GM18505 (cell line): ENCODE measurements around the gene FRMD4A.
"Not testable (repeated sequence)": the region's sequence is repeated elsewhere in the genome, so short reads cannot be mapped to it uniquely, and the experiment has no call there.

Source experiments
- ATAC-seq: cut with Tn5 transposase; IDR thresholded peaks from one replicate; pipeline ENCODE4 v1.9.1; 2021; ENCODE audit not compliant: unreplicated experiment
- POLR2A ChIP-seq: IDR thresholded peaks from 4 replicates; pipeline ENCODE4 v1.6.1; 2011; ENCODE audit warnings: borderline replicate concordance; ENCODE audit not compliant: insufficient read depth, insufficient read length; ENCODE audit errors: extremely low read depth

The FRMD4A gene

DNA sequence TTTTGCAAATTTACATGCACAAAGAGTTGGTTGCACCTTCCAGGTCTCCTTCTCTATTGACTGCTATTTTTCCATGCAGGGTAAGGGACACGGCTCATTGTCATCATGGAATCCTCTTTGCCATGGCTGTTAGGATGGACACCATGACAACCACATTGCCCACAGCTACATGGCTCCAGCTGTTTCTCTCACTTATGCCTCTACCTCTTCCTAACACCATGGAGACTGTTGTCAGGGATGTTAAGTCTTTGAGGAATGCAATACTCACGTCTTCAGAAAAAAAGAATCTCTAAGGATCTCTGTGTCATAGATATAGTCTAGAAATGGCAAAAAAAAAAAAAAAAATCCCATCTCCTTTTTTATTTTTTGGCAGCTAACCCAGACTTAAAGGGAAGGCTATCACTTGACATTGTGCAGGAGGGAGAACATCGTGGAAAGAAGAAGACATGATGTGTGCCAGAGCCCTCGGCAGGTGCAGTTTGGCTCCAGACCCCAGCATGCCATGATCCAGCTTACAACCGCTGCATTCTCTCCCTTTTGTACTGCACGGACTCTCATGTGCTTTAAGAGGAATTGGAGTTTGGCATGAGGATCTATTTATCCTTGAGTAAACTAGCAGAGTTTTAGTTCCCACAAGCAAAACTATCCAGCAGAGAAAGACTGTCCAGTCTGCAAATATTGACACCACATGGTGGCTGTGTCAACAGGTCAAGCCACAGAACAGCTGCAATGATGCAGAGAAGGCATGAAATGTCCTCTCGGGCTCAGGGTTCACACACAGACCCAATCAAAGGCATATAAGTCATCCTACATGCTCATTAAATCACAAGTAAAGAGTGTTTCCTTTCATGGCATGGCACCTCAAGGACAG, 70.8 kb downstream of the FRMD4A start:
- no peak for ATAC-seq

DNA sequence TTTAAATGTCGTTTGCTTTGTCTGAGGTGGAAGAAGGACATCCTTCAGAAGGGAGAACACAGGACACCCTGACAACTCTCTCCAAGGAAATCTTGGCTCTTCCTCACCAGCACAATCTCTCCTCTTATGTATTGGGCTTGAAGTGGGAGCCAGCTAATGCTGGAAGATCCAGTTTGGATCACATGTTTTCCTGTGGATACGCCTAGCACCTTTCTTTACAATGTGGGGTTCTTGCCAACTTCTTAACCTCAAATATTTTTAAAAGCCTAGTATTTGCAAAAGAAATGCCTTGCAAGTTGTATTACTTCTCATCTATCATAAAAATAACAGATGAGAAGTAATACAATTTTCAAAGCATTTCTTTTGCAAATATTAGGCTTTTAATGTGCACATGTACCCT, 76.4 kb downstream of the FRMD4A start:
- no peak for ATAC-seq

More for the DNA sequence above, 70.8 kb downstream of the FRMD4A start:
- TF ChIP-seq POLR2A: no peak

DNA sequence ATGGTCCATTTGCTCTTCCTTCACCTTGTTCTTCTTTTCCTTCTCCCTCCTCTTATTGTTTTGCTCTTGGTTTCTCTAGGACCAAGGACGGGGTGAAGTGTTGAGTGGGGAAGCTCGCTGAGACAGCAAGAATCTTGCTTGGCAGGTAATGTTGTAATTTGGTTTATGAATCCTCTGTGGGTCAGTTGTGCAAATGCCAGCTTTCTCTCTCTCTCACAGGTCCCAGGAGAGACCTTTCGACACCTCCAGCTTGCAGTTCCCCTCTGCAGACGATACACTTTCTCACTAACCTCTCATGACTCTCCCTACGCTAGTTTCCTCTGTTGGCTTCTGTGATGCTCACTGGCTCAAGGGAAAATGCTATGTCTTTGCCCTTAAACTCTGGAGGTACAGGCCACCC, 77.0 kb downstream of the FRMD4A start:
- ATAC-seq: no peak
- no peak for TF ChIP-seq POLR2A

More for the DNA sequence above, 76.4 kb downstream of the FRMD4A start:
- no peak for TF ChIP-seq POLR2A

DNA sequence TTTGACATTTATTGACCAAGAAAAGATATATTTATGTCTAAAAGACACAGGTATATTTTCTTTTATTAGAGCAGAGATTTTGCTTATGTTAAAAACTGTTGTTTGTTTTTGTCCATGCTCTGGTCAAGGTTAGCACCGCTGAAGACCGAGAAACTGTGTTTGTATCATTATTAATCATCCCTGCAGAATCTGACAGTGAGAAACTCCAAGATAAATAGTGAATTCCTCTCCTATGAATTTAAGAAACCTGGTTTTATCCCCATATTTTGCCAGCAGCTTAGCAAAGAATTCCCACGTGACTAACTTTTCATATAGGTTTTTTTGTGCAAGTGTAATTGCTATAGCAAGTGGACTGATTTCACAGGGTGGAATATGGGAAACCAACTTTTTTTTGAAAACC, 77.6 kb downstream of the FRMD4A start:
- TF ChIP-seq POLR2A: no peak
- no peak for ATAC-seq

DNA sequence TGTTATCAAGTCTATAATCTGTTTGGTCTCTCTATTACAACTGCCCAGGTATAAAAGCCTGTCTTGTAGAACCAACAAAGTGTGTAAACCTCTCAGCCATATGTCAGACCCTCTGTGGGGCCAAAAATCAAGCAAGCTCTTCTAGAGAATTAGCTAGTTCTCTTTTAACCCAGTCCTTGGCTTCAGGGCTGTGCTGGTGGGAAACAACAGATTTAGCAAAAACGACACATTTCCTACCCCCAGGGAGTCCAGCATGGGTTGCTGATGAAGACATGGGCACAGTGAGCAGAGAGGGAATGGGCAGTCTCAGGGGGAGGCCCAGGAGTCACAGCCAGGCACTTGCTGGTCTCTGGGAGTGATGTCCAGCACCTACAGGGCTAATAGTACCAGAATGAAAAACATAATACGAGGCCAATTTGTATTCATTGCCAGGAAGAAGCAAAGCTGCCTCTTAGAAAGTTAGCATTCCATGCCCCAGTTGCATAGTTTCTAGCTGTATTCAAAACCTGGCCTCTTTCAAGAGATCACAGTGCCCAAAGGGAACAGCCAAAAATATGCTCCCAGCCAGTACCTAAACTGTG, 80.1 kb downstream of the FRMD4A start:
- TF ChIP-seq POLR2A: no peak
- no peak for ATAC-seq

DNA sequence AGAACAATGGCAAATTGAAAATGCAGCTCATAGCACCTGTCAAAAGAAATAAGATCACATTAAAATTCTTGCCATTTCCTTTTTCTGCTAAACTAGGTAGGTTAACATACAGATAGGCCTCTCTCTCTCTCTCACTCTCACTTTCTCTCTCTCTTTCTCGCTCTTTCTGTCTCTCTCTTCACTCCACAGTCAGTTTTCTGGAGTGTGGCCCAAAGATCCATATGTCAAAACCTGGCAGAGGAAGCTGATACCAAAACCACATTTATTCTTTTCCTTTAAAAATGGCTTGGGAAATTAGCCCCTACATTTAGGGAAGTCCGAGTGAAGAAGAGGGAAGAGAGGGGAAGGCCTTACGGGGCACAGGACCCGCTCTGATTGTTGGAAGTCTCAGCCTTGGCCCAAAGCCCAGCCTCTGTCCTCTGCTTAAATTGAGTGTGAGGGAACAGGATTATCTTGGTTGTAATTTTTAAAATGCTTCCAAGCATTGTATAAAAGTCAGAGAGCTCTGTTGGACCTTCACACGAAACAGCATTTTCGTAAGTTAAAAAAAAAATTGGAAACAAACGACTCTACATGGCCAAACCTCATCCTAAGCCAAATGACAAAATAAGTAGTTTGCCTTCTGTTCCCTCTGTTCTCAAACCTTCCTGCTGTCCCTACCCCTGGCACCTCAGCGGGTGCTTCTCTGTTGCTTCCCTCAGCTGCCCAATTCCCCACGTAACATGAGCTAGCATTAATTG, 83.2 kb downstream of the FRMD4A start:
- no peak for TF ChIP-seq POLR2A
- no peak for ATAC-seq

DNA sequence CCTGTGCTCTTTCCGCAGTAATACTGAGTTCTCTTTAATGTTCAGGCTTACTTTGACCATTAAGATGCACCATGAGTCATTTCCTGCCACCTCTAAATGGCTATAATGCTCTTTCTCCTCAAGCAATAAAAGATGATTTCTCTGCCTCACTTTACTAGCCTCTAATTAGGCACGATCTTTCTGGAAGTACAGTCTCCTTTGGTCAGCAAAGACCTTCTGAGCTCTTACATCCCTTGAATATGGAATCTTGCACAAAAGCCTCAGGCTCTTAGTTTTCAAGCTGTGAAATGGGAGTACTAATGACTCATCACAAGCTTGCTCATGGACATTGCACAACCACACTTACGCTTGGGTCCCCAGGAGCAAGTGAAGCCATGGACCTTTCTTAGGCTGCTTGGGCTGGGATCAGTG, 85.9 kb downstream of the FRMD4A start:
- TF ChIP-seq POLR2A: no peak
- ATAC-seq: no peak

DNA sequence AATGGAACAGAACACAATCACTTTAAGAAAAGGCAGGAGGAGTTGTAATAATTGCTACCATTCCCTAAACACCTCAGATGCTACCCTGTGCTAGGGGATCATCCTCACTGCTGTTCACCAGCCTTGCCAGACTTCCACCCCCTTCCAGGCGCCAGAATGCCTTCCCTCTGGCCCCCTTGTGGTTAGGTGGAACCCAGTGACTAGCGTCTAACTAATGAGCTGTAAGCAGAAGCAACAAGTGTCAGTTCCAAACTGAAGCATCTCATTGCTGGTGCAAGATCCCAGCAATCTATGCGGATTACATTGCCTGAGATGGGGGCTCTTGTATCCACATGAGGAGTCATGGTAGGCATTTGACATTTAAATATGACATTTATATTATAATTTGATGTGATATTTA, 86.6 kb downstream of the FRMD4A start:
- ATAC-seq: no peak
- TF ChIP-seq POLR2A: no peak

DNA sequence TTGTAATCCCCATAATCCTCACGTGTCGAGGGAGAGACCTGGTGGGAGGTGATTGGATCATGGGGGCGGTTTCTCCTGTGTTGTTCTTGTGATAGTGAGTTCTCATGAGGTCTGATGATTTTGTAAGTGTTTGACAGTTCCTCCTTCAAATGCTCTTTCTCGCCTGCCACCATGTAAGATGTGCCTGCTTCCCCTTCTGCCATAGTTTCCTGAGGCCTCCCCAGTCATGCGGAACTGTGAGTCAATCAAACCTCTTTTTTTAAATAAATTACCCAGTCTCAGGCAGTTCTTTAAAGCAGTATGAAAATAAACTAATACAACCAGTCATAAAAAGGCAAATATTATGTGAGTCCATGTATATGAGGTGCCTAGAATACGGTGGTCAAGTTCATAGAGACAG, 87.5 kb downstream of the FRMD4A start:
- TF ChIP-seq POLR2A: no peak
- no peak for ATAC-seq

DNA sequence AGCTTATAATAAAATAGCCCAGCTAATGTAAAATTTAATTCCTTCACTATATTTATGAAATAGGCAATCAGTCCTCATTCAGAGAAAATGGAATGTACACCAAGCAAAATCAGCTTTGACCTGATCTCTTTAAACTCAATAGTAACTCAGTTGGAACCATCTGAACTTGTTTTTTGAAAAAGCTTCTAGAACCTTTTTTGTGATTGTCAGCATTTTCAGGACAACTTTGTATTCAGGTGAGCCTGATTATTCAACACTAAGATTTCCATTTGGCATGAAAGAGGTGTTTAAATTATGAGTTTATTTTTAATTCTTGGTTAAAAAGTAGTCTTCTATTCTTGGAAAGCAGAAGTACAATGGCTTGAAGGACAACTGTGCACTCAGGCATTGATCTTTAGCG, 89.5 kb downstream of the FRMD4A start:
- no peak for TF ChIP-seq POLR2A
- ATAC-seq: no peak

DNA sequence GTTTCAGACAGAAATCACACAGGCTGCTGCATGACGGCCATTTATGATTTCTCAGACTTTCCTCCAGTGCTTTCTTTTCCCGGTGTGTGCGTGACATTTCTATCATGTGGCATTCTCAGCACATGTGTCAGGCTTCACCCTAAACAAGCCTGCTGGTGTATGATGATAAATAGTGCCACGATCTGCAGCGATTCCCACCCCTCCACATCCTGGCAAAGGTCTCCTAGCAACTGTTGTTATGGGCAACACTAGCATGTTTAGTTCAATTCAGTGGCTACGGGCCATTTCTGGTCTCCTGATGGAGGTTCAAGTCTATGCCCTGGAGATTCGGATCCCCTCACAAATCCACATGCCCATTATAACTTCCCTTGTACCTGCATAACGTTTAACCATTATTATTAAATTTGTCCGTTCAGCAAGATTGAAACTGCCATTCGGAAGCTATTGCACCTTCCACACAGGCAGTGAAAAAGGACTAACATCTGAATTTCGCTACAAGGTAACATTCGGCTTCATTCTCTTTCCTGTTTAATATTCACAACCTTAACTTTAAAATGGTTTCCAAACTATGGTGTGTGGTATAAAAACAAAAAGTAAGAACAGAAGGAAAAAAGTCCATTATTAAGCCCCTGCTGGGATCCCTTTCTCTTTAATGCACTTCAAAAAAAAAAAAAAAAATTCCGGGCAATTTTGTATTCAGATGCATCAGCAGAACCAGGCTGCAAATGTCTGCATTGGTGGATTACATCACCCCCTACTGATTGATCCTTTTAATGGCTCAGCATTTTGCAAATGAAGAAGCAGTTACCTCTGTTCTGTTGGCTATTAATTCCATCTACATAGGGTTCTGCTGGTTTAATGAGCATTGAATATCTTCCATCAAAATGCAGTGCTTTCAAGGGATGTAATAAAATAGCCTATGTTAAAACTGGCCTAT, 90.2 kb downstream of the FRMD4A start:
- no peak for ATAC-seq
- no peak for TF ChIP-seq POLR2A

DNA sequence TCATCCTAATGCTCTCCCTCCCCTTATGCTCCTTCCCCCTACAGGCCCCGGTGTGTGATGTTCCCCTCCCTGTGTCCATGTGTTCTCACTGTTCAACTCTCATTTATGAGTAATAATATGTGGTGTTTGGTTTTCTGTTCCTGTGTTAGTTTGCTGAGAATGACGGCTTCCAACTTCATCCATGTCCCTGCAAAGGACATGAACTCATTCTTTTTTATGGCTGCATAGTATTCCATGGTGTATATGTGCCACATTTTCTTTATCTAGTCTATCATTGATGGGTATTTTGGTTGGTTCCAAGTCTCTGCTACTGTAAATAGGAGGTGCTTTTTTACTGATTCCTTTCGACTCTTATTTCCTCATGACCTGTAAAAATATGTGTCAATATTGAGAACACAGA, 92.1 kb downstream of the FRMD4A start:
- ATAC-seq: not testable (repeated sequence)

DNA sequence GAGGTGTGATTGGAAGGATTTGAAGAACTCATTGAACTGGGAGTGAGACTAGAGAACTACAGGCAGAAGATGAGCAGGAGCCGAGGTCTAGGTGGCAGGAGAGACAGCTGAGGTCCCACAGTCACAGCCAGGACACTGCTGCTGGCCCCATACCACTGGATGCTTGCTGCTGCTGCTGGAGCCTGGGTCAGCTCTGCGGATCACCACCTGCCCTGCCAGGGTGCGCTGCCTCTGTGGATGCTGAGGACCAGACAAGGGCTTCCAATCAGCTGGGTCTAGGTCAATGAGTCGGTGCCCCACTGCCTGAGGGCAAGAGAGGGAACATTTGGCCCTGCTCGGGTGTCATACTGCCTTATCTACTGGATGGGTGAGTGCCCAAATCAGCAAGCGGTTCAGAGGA, 94.4 kb downstream of the FRMD4A start:
- no peak for ATAC-seq
- TF ChIP-seq POLR2A: no peak
